NB4 (cell line): Measurements from ENCODE around the gene PHYHIPL.

Experiments
- MYC ChIP-seq: IDR thresholded peaks from 2 replicates; pipeline ENCODE4 v1.6.1; 2011; ENCODE audit warnings: low read depth, low read length
- POLR2A ChIP-seq: IDR thresholded peaks from 2 replicates; pipeline ENCODE4 v1.6.1; 2011; ENCODE audit warnings: mild to moderate bottlenecking; ENCODE audit not compliant: insufficient read length; ENCODE audit errors: extremely low read depth
- TF ChIP-seq, protein P1 (sequence below): IDR thresholded peaks from one replicate; pipeline ENCODE4 v1.5.1; 2012; ENCODE audit warnings: low read depth, low read length
- TF ChIP-seq, protein P2 (sequence below): IDR thresholded peaks from 2 replicates; pipeline ENCODE4 v1.6.1; 2011; ENCODE audit warnings: low read depth, low read length

DNA sequence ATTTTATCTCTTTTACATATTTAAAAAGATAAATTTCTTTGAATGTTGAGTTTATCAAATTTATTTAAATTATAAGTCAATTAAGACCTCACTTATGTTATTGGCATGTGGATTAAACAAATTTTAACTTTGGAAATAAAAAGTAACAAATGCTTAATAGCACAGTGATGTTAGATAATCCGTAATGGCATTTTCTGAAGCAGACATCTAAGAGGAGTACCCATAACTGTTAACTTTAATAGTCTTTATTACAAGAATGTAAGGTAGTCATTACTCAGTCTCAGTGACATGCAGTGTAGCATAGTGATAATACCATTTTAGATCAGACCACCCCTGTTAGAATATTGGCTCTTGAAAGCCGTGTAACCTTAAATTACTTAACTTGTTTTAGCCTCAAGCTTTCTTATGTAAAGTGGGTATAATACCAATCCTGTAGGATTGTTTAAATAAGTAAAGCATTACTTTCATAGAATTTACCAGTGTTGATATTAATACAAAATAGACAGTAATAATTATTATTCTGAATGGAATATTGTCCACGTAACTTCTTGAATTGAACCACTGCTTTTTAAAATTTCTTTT lies 4.3 kb downstream of the PHYHIPL start:
- TF ChIP-seq, protein P1, sequence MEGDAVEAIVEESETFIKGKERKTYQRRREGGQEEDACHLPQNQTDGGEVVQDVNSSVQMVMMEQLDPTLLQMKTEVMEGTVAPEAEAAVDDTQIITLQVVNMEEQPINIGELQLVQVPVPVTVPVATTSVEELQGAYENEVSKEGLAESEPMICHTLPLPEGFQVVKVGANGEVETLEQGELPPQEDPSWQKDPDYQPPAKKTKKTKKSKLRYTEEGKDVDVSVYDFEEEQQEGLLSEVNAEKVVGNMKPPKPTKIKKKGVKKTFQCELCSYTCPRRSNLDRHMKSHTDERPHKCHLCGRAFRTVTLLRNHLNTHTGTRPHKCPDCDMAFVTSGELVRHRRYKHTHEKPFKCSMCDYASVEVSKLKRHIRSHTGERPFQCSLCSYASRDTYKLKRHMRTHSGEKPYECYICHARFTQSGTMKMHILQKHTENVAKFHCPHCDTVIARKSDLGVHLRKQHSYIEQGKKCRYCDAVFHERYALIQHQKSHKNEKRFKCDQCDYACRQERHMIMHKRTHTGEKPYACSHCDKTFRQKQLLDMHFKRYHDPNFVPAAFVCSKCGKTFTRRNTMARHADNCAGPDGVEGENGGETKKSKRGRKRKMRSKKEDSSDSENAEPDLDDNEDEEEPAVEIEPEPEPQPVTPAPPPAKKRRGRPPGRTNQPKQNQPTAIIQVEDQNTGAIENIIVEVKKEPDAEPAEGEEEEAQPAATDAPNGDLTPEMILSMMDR, result no peak
- TF ChIP-seq POLR2A, result no peak
- no peak for TF ChIP-seq MYC
- TF ChIP-seq, protein P2, sequence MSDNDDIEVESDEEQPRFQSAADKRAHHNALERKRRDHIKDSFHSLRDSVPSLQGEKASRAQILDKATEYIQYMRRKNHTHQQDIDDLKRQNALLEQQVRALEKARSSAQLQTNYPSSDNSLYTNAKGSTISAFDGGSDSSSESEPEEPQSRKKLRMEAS, result no peak
